GM21381 (cell line): ENCODE data around the gene ACSL6.

Source experiments
- ATAC-seq: cut with Tn5 transposase; IDR thresholded peaks from one replicate; pipeline ENCODE4 v1.9.1; 2021; ENCODE audit warnings: mild to moderate bottlenecking, moderate library complexity; ENCODE audit not compliant: unreplicated experiment

ACSL6 gene

GRCh38 chr5:132011622-132012343 lies at the start of gene ACSL6:
ACSL6 (minus strand) TSS chr5:132011658; CDS start chr5:132011553, 105 bp downstream.
- no peak for ATAC-seq

- ATAC-seq, result no peak
These were observed 49.2 kb upstream of the ACSL6 start, which contains the start of gene IL3 for GRCh38 chr5:132060501-132061161. IL3 (plus strand) TSS chr5:132060655; CDS start chr5:132060707, 52 bp downstream.

- ATAC-seq, result no peak
These were observed 48.4 kb upstream of the ACSL6 start for GRCh38 chr5:132059696-132060500.

- no peak for ATAC-seq
These were observed 47.7 kb upstream of the ACSL6 start for GRCh38 chr5:132059043-132059695.

- ATAC-seq, result no peak
These were observed 47.2 kb upstream of the ACSL6 start for GRCh38 chr5:132058646-132059042.

GRCh38 chr5:132057498-132058255 lies 46.2 kb upstream of the ACSL6 start:
- ATAC-seq, result no peak

GRCh38 chr5:132056610-132057497 lies 45.4 kb upstream of the ACSL6 start:
- no peak for ATAC-seq

GRCh38 chr5:132055808-132056609 lies 44.6 kb upstream of the ACSL6 start:
- no peak for ATAC-seq

- no peak for ATAC-seq
These were observed 44.0 kb upstream of the ACSL6 start for GRCh38 chr5:132055441-132055807.

- no peak for ATAC-seq
These were observed 43.4 kb upstream of the ACSL6 start for GRCh38 chr5:132054697-132055440.

- no peak for ATAC-seq
These were observed 42.7 kb upstream of the ACSL6 start for GRCh38 chr5:132054031-132054696.

GRCh38 chr5:132053483-132053882 lies 42.0 kb upstream of the ACSL6 start:
- ATAC-seq, result no peak

GRCh38 chr5:132052520-132052919 lies 41.1 kb upstream of the ACSL6 start:
- ATAC-seq, result no peak

- no peak for ATAC-seq
These were observed 39.4 kb upstream of the ACSL6 start for GRCh38 chr5:132050661-132051552.

GRCh38 chr5:132050136-132050535 lies 38.7 kb upstream of the ACSL6 start:
- ATAC-seq, result no peak

GRCh38 chr5:132049559-132049958 lies 38.1 kb upstream of the ACSL6 start:
- ATAC-seq, result no peak
